ENCODE measurements around the gene RHO.

DNA sequence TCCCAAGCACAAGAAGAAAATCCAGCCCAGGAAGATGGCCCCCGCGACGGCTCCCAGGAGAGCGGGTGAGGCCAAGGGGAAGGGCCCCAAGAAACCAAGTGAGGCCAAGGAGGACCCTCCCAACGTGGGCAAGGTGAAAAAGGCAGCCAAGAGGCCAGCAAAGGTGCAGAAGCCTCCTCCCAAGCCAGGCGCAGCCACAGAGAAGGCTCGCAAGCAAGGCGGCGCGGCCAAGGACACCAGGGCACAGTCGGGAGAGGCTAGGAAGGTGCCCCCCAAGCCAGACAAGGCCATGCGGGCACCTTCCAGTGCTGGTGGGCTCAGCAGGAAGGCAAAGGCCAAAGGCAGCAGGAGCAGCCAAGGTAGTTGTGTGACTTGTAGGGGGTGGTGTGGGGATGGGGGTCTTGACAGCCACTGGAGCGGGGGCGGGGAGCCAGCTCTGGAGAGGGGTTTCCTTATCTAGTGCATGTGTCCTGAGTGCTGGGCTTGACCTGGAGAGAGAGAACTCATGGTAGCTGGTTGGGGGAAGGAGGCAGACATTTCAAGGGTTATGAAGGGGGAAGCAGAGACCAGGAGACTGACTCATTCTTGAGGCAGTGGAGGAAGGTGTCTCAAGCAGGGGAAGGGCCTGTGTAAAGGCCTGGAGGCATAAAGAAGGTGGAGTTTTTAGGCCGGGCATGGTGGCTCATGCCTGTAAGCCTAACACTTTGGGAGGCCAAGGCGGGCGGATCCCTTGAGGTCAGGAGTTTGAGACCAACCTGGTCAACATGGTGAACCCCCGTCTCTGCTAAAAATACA, 20.8 kb downstream of the RHO start:
- TF ChIP-seq CTCF (conservative IDR thresholded peaks at IDR 0.05 in 1 of 2, IDR thresholded peaks at IDR 0.05 in 1 of 2; ENCODE audit: low read depth in 1 of 2, low read length in 2 of 2) (no peak), EZH2 (IDR thresholded peaks at IDR 0.05; ENCODE audit: low read length, missing control alignments) (no peak)
